Fibroblast of lung (primary cell): ENCODE results near the gene TOX4. TPM values are rescaled to one million over a fixed set of nuclear protein-coding genes. Genes with fewer than 3 reads are reported as not detected.

ENCODE experiments used
- DNase-seq, 2 donors: peaks; one replicate each; pipeline versions ENCODE4 v3.0.0 to v3.0.0-alpha.2; 2010; ENCODE audit warnings: low read depth in 2 of 2
- H2AFZ ChIP-seq: 2 replicates; pipeline ENCODE4 v1.5.1; 2012; ENCODE audit warnings: low read length, control low read depth, inconsistent platforms
- H3K27ac ChIP-seq: 2 replicates; pipeline ENCODE4 v1.5.1; 2011; ENCODE audit warnings: low read length, control low read depth; ENCODE audit not compliant: insufficient read depth
- H3K27me3 ChIP-seq: 2 replicates; pipeline ENCODE4 v1.5.1; 2011; ENCODE audit warnings: mild to moderate bottlenecking, low read length; ENCODE audit not compliant: control insufficient read depth, insufficient read depth
- H3K36me3 ChIP-seq: 2 replicates; pipeline ENCODE4 v1.5.1; 2011; ENCODE audit warnings: low read length; ENCODE audit not compliant: control insufficient read depth, insufficient read depth
- H3K4me1 ChIP-seq: 2 replicates; pipeline ENCODE4 v1.5.1; 2011; ENCODE audit warnings: low read length; ENCODE audit not compliant: control insufficient read depth, insufficient read depth; ENCODE audit errors: extremely low read depth
- H3K4me2 ChIP-seq: 2 replicates; pipeline ENCODE4 v1.5.1; 2011; ENCODE audit warnings: low read length, control low read depth; ENCODE audit not compliant: insufficient read depth; ENCODE audit errors: extremely low read depth
- H3K4me3 ChIP-seq, 4 experiments: fragments of 200-600 bp in 1 of 4; sonication (generic) in 1 of 4; replicated peaks in 1 of 4; 2 replicates each; pipeline ENCODE4 v1.5.1; 2011 to 2016; ENCODE audit warnings: low read length in 4 of 4, low read depth in 3 of 4, mild to moderate bottlenecking in 3 of 4, control low read depth in 2 of 4, inconsistent platforms in 1 of 4, mixed read lengths in 1 of 4; ENCODE audit not compliant: insufficient read depth in 1 of 4; ENCODE audit errors: control extremely low read depth in 1 of 4
- H3K79me2 ChIP-seq: 2 replicates; pipeline ENCODE4 v1.5.1; 2012; ENCODE audit warnings: mild to moderate bottlenecking, low read length, inconsistent platforms; ENCODE audit not compliant: control insufficient read depth, insufficient read depth
- H3K9ac ChIP-seq: 2 replicates; pipeline ENCODE4 v1.5.1; 2011; ENCODE audit warnings: mild to moderate bottlenecking, low read length, control low read depth; ENCODE audit not compliant: insufficient read depth
- H3K9me3 ChIP-seq: 2 replicates; pipeline ENCODE4 v1.5.1; 2012; ENCODE audit warnings: low read depth, low read length; ENCODE audit not compliant: control insufficient read depth, insufficient read depth
- H4K20me1 ChIP-seq: 2 replicates; pipeline ENCODE4 v1.5.1; 2011; ENCODE audit warnings: low read length; ENCODE audit not compliant: control insufficient read depth, insufficient read depth; ENCODE audit errors: extremely low read depth
- EZH2 ChIP-seq: IDR thresholded peaks from 2 replicates; pipeline ENCODE4 v1.5.1; 2012; ENCODE audit warnings: low read length, control low read depth, mild to moderate bottlenecking; ENCODE audit errors: missing control alignments
- polyA plus RNA-seq, 2 donors: library from polyadenylated mRNA; depleted of rRNA in 1 of 2; stranded (reverse) in 1 of 2; unstranded in 1 of 2; fragments of >200 nt; gene quantifications; 2 replicates each; pipeline ENCODE4 v1.2.1, GENCODE V29; 2011 to 2012; ENCODE audit warnings: missing spikeins in 1 of 2
- total RNA-seq: library from RNA; depleted of rRNA; stranded (reverse); fragments of >200 nt; gene quantifications from 2 replicates; pipeline ENCODE4 v1.2.1, GENCODE V29; 2014
- TF ChIP-seq, protein P1 (sequence below), 2 donors: IDR thresholded peaks in 1 of 2; conservative IDR thresholded peaks in 1 of 2; 1 replicate in 1 of 2; 2 replicates in 1 of 2; pipeline ENCODE4 v1.5.1; 2011 to 2012; ENCODE audit warnings: low read length in 2 of 2, control low read depth in 1 of 2, inconsistent platforms in 1 of 2, low read depth in 1 of 2, mild to moderate bottlenecking in 1 of 2

Gene TOX4
- total and polyA plus RNA-seq, 2 donors (not counting 1 experiment from before 2014, with no cell fraction given) = 30.6 to 86.1 TPM

DNA sequence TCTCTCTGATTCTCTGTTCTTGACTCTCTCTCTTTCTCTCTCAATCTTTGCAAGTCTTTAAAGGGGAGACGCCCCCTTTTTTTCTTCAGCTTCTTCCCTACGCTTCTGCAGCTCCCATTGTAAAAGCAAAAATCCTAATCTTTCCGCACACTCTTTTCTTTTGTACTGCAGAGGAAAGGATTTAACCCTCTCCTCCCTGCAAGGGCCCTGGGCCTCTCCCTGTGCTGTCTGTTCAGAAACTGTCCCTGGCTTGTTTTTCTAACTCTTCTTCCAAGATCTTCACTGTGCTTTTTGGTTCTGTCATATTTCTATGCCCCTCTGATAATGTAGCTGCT lies 60.1 kb downstream of the TOX4 start:
- H3K4me1 ChIP-seq = no peaks in the 10 kb centered on the region
- no peak overlapping the region for H3K27ac ChIP-seq
- H3K27me3 ChIP-seq = peaks cover 37% of the 10 kb centered on the region
- H3K79me2 ChIP-seq = no peaks in the 10 kb centered on the region
- H3K4me2 ChIP-seq = peak overlapping the region; percentile 25
- H2AFZ ChIP-seq = no peak overlapping the region
- TF ChIP-seq, protein P1, sequence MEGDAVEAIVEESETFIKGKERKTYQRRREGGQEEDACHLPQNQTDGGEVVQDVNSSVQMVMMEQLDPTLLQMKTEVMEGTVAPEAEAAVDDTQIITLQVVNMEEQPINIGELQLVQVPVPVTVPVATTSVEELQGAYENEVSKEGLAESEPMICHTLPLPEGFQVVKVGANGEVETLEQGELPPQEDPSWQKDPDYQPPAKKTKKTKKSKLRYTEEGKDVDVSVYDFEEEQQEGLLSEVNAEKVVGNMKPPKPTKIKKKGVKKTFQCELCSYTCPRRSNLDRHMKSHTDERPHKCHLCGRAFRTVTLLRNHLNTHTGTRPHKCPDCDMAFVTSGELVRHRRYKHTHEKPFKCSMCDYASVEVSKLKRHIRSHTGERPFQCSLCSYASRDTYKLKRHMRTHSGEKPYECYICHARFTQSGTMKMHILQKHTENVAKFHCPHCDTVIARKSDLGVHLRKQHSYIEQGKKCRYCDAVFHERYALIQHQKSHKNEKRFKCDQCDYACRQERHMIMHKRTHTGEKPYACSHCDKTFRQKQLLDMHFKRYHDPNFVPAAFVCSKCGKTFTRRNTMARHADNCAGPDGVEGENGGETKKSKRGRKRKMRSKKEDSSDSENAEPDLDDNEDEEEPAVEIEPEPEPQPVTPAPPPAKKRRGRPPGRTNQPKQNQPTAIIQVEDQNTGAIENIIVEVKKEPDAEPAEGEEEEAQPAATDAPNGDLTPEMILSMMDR (conservative IDR thresholded peaks at IDR 0.05 in 1 of 2, IDR thresholded peaks at IDR 0.05 in 1 of 2; ENCODE audit: low read depth in 1 of 2, low read length in 2 of 2) = no peak
- TF ChIP-seq EZH2 = no peak
- DNase-seq = no peak
- no peaks in the 10 kb centered on the region for H4K20me1 ChIP-seq
- H3K9ac ChIP-seq = no peak overlapping the region
- no peaks in the 10 kb centered on the region for H3K9me3 ChIP-seq
- H3K36me3 ChIP-seq = no peaks in the 10 kb centered on the region
- H3K4me3 ChIP-seq = peak overlapping the region in 2 of 4 experiments; percentile 41 to 44

DNA sequence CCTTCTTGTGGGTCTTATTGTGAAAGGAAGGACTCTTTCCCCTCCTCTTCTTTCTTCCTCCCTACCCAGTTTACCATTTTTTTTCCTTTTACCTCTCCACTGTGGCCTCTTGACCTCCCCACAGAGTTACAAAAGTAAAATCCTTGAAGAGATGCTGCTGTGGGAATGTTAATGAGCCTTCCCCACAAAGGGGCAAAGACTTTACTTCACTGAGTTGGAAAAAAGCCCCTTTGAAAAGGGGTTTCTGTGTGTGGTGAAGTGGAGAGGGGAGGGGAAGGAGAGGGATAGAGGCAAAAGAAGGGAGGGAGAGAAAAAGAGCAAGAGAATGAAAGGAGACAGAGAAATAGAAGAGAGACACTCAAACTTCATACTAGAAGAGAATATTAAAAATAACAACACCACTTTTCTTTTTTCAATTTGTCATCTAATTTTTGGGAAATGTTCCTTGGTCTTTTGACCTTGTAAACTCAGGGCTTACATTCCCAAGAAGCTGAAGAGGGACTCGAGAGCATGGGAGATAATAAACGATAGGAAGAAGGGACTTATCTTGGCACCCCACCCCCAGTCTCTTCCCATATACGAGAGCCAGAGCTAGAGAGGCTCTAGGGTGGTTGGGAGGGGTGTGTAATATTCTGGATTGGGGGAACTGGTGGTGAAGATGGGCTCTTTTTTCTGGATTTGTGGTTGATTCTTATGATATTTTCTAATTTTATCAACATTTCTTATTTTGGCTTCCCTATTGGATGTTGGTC lies 62.4 kb downstream of the TOX4 start:
- Histone ChIP-seq H3K4me1 (no peaks in the 10 kb centered on the region), H3K27ac (no peak overlapping the region), H3K9ac (no peak overlapping the region), H3K4me2 (no peak overlapping the region), H4K20me1 (no peaks in the 10 kb centered on the region), H3K27me3 (peaks cover 31% of the 10 kb centered on the region), H3K9me3 (no peaks in the 10 kb centered on the region), H3K4me3 (no peak overlapping the region), H3K79me2 (no peaks in the 10 kb centered on the region), H3K36me3 (no peaks in the 10 kb centered on the region), H2AFZ (no peak overlapping the region)
- TF ChIP-seq, protein P1 (conservative IDR thresholded peaks at IDR 0.05 in 1 of 2, IDR thresholded peaks at IDR 0.05 in 1 of 2; ENCODE audit: low read depth in 1 of 2, low read length in 2 of 2) = no peak
- TF ChIP-seq EZH2 = no peak
- no peak for DNase-seq

- H3K27ac ChIP-seq = no peak overlapping the region
- no peak overlapping the region for H3K9ac ChIP-seq
- no peak overlapping the region for H3K4me3 ChIP-seq
- H3K79me2 ChIP-seq = no peaks in the 10 kb centered on the region
- no peak overlapping the region for H2AFZ ChIP-seq
- H3K27me3 ChIP-seq = peaks cover 11% of the 10 kb centered on the region
- TF ChIP-seq, protein P1 (conservative IDR thresholded peaks at IDR 0.05 in 1 of 2, IDR thresholded peaks at IDR 0.05 in 1 of 2; ENCODE audit: low read depth in 1 of 2, low read length in 2 of 2) = no peak
- no peak for TF ChIP-seq EZH2
- H3K4me1 ChIP-seq = no peaks in the 10 kb centered on the region
- H3K36me3 ChIP-seq = no peaks in the 10 kb centered on the region
- DNase-seq = no peak
- H4K20me1 ChIP-seq = no peaks in the 10 kb centered on the region
- H3K9me3 ChIP-seq = no peaks in the 10 kb centered on the region
- H3K4me2 ChIP-seq = no peak overlapping the region
Measured at GRCh38 chr14:21541413-21542074, 64.5 kb downstream of the TOX4 start.
